Prostate gland (tissue), 2 donors: ENCODE measurements around the gene SLC25A53. TPM values are rescaled to one million over a fixed set of nuclear protein-coding genes. Genes with fewer than 3 reads are reported as not detected.

Experiments used
- DNase-seq: peaks from one replicate; pipeline ENCODE4 v3.0.0-alpha.2; 2019; ENCODE audit warnings: low spot score
- H3K27ac ChIP-seq, 2 donors: fragments of 200-600 bp; sonication (generic); 2 replicates each; pipeline ENCODE4 v1.5.1; 2017 to 2019
- H3K27me3 ChIP-seq: fragments of 200-600 bp; sonication (generic); replicated peaks from 2 replicates; pipeline ENCODE4 v1.5.1; 2019; ENCODE audit not compliant: insufficient read depth
- H3K36me3 ChIP-seq, 2 donors: fragments of 200-600 bp; sonication (generic); 1 replicate in 1 of 2; 2 replicates in 1 of 2; pipeline versions ENCODE4 v1.5.1 to v1.8.1; 2017 to 2019
- H3K4me1 ChIP-seq: fragments of 200-600 bp; sonication (generic); replicated peaks from 2 replicates; pipeline ENCODE4 v1.5.1; 2019
- H3K4me3 ChIP-seq, 2 donors: fragments of 200-600 bp; sonication (generic); 2 replicates each; pipeline ENCODE4 v1.5.1; 2017 to 2019
- H3K9me3 ChIP-seq: fragments of 200-600 bp; sonication (generic); 2 replicates; pipeline ENCODE4 v1.5.1; 2017
- POLR2A ChIP-seq: fragments of 450-650 bp; IDR thresholded peaks from one replicate; pipeline ENCODE4 v1.6.1; 2016; ENCODE audit warnings: antibody characterized with exemption, mild to moderate bottlenecking
- POLR2AphosphoS5 ChIP-seq: sonication (generic); formaldehyde crosslinking; IDR thresholded peaks from one replicate; pipeline ENCODE4 v1.6.1; 2017; ENCODE audit warnings: antibody characterized with exemption
- WGBS: methylation state at CpG from one replicate; pipeline ENCODE4 v1.1.5; 2018; 5-methylcytosine and 5-hydroxymethylcytosine counted together
- intact Hi-C: fragments of 100-400 bp; cut with DNase I; formaldehyde crosslinking; loops from one replicate; pipeline ENCODE4 v1.14.2; 2022
- total RNA-seq, 2 donors: library from RNA; depleted of rRNA; stranded (reverse); fragments of >200 nt; gene quantifications; one replicate each; pipeline ENCODE4 v1.1.0, GENCODE V29; 2016
- TF ChIP-seq, protein P1 (sequence below), 4 experiments: fragments of 200-600 bp in 2 of 4; fragments of 450-650 bp in 2 of 4; sonication (generic) in 2 of 4; IDR thresholded peaks; 1 replicate in 3 of 4; 2 replicates in 1 of 4; pipeline ENCODE4 v1.5.1; 2016 to 2019; ENCODE audit warnings: antibody characterized with exemption in 4 of 4, mild to moderate bottlenecking in 2 of 4, moderate library complexity in 2 of 4

SLC25A53 gene, protein sequence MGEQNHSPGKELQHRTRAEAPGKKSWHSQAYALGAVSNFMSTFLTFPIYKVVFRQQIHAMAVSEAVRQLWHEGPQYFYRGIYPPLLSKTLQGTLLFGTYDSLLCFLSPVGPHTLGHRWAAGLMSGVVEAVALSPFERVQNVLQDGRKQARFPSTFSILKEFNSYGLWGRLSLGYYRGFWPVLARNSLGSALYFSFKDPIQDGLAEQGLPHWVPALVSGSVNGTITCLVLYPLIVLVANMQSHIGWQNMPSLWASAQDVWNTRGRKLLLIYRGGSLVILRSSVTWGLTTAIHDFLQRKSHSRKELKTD
- 10 to 100 TPM; 12.1 to 13.1 TPM for total RNA-seq

DNA sequence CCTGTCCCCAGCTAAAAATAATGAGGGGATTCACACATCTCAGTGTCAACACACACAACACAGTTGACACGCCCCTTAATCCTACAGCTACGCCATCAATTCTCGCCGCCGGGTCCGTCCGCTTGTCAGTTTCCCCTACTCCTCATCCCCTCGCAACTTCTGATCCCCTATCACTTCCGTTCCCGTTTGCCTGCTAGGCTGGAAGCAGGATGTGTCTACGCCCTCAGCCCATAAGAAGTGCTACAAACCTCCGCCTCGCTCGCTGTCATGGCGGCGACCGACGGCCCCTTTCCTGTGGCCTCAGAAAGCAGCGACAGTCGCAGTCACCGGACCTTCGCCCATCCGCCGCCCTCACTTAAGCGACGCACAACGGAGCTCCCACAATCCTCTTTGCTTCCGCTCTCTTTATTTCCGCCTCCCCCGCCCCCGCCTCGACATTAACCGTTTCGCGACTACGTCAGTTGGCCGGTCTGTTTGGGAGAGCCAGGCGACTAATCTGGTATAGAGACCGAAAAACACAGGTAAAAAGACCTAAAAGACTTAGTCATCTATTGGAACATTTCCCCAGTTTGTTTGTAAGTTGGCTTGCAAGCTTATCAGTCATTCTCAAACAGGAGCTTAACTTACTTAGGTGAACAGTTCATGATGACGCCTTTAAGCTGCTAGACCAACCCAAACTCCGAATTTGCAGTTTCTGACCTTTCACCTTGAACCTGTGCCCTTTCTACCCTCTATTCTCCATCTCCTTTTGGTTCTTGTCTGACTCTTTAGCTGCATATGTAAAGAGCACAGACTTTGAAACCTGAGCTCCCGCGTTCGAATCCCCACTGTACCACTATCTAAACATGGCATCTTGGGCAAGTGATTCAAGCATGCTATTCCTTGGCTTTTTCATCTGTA is at the start of gene SLC25A53:
Gene SLC25A53 (minus strand): TSS at position 380 of the 900 bp plus-strand sequence. CDS start 51,752 bp downstream, outside the sequence.
- intact Hi-C loops: no loop called here
- H3K27ac ChIP-seq: peak within 1 kb of the TSS; percentile 81 to 85

GRCh38 chrX:104205548-104205947 is 48.7 kb upstream of the SLC25A53 start:
- no peak for DNase-seq
- Histone ChIP-seq H3K27me3 (no peaks in the 10 kb centered on the region), H3K27ac (no peak overlapping the region), H3K4me1 (no peaks in the 10 kb centered on the region), H3K9me3 (no peaks in the 10 kb centered on the region), H3K36me3 (no peaks in the 10 kb centered on the region), H3K4me3 (no peak overlapping the region)
- intact Hi-C loops: no loop called here
- 92% methylated on average over 5 of the region's 5 CpGs for WGBS
- TF ChIP-seq, protein P1, sequence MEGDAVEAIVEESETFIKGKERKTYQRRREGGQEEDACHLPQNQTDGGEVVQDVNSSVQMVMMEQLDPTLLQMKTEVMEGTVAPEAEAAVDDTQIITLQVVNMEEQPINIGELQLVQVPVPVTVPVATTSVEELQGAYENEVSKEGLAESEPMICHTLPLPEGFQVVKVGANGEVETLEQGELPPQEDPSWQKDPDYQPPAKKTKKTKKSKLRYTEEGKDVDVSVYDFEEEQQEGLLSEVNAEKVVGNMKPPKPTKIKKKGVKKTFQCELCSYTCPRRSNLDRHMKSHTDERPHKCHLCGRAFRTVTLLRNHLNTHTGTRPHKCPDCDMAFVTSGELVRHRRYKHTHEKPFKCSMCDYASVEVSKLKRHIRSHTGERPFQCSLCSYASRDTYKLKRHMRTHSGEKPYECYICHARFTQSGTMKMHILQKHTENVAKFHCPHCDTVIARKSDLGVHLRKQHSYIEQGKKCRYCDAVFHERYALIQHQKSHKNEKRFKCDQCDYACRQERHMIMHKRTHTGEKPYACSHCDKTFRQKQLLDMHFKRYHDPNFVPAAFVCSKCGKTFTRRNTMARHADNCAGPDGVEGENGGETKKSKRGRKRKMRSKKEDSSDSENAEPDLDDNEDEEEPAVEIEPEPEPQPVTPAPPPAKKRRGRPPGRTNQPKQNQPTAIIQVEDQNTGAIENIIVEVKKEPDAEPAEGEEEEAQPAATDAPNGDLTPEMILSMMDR (IDR thresholded peaks at IDR 0.05): no peak
- TF ChIP-seq POLR2AphosphoS5: no peak
- TF ChIP-seq POLR2A: no peak

More for the DNA sequence above, at the start of gene SLC25A53:
- 0% methylated on average over 21 of the region's 44 CpGs for WGBS
- TF ChIP-seq, protein P1 (IDR thresholded peaks at IDR 0.05): peak in 2 of 4 experiments; percentile 10
- TF ChIP-seq POLR2A: peak; percentile 29
- peak; percentile 77 for TF ChIP-seq POLR2AphosphoS5
- H3K27me3 ChIP-seq: no peaks in the 10 kb centered on the region
- peak; percentile 63 for DNase-seq
- H3K4me1 ChIP-seq: no peaks in the 10 kb centered on the region
- peak within 1 kb of the TSS; percentile 43 to 47 for H3K4me3 ChIP-seq
- no peaks in the 10 kb centered on the region for H3K9me3 ChIP-seq
- H3K36me3 ChIP-seq: no peaks in the 10 kb centered on the region

DNA sequence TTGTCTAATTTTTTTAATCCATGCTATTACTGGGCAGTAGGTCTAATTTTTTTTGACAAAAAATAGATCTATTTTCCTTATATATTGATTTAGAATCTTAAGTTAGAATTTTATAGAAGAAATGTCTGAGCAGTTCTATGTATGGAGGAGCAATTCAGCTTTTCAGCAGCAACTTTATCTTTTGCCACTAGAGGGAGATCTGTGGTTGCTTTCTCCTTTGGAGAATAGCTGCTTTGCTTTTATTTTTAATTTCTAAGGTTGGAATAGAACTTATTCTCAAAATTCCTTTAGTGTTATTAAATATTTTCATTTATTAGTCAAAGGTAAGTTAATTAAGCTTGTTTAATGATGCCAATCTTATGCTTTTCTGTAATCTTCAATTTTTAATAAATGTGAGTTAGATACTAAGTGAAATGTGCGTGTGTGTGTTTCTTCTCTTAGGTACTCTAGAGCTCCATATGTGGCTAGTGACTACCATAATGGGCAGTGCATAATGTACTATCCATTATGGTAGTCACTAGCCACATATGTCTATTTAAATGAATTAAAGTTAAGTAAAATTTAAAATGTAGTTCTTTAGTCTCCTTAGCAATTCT is 38.8 kb upstream of the SLC25A53 start:
- Histone ChIP-seq H3K36me3 (no peaks in the 10 kb centered on the region), H3K4me3 (no peak overlapping the region), H3K9me3 (no peaks in the 10 kb centered on the region), H3K27me3 (no peaks in the 10 kb centered on the region), H3K4me1 (no peaks in the 10 kb centered on the region), H3K27ac (no peak overlapping the region)
- intact Hi-C loops: no loop called here
- no peak for DNase-seq
- WGBS: 96% methylated on average over 1 of the region's 1 CpG
- no peak for TF ChIP-seq POLR2AphosphoS5
- TF ChIP-seq, protein P1 (IDR thresholded peaks at IDR 0.05): peak; percentile 9 to 57 (median 38)

GRCh38 chrX:104195013-104195412 is 38.2 kb upstream of the SLC25A53 start:
- Histone ChIP-seq H3K4me3 (no peak overlapping the region), H3K36me3 (no peaks in the 10 kb centered on the region), H3K4me1 (no peaks in the 10 kb centered on the region), H3K27me3 (no peaks in the 10 kb centered on the region), H3K9me3 (no peaks in the 10 kb centered on the region), H3K27ac (no peak overlapping the region)
- DNase-seq: no peak
- TF ChIP-seq POLR2A (no peak), POLR2AphosphoS5 (no peak)
- intact Hi-C loops: no loop called here
- WGBS: 38% methylated on average over 1 of the region's 1 CpG

DNA sequence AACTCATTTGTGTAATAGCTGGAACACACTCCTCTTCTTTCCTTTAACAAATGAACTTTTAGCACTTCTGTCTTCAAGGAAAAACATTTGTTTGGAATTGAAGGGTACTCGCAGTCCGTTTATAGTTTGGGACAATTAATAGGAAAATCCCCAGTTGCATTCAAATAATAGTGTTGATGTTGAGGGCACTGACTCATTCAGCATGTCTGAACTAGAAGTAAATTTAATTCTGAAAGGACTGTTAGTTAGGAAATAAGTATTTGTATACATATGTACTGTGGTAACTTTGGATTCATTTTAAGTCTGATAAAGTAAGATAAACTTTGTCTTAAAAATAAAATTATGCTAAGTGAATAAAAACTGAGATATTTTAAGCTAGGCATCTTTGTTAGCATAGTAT is 36.7 kb upstream of the SLC25A53 start:
- Histone ChIP-seq H3K36me3 (no peaks in the 10 kb centered on the region), H3K4me1 (no peaks in the 10 kb centered on the region), H3K4me3 (no peak overlapping the region), H3K9me3 (no peaks in the 10 kb centered on the region), H3K27ac (no peak overlapping the region), H3K27me3 (no peaks in the 10 kb centered on the region)
- TF ChIP-seq POLR2A: no peak
- no peak for TF ChIP-seq POLR2AphosphoS5
- TF ChIP-seq, protein P1 (IDR thresholded peaks at IDR 0.05): no peak
- no peak for DNase-seq
- intact Hi-C loops: no loop called here
- WGBS: 27% methylated on average over 2 of the region's 2 CpGs
